Measurements from ENCODE around the gene NT5M. TPM values are rescaled to one million over a fixed set of nuclear protein-coding genes. Genes with fewer than 3 reads are reported as not detected.

NT5M gene
- total and polyA plus RNA-seq, 8 donors: 0.72 to 6.6 (median 2.8) TPM; not detected in 2

DNA sequence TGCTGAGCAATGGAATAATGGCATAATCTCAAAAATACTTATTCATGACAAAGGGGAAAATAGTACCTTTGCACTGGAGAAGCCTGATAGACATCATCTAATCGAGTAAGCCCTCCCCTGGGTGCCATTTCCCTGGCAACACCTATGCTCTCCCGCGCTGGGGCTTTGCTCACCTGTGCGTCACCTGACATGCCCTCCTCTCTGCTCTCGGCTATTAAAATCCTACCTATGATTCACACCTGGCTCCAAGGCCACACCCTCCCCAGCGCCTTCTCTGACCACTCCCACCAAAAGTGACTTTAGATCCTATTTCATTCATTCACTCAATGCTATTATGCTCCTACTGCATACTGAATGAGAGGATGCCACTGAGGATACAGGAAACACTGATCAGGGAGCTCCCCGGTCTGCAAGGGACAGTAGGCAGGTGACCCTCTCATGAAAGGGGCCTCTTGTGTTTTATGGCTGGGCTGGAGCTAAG, 83.9 kb downstream of the NT5M start:
- DNase-seq: no peak
- peaks cover 0 to 11% (median 0%) of the 10 kb centered on the region in 4 donors for H3K4me1 ChIP-seq
- H3K9me3 ChIP-seq: no peaks in the 10 kb centered on the region
- H3K27ac ChIP-seq: no peak overlapping the region
- intact Hi-C loops (cut with DNase I; ENCODE audit: low total_unique reads): no loop called here
- H3K36me3 ChIP-seq: no peaks in the 10 kb centered on the region
- no peak for TF ChIP-seq POLR2A (IDR thresholded peaks at IDR 0.05)
- TF ChIP-seq POLR2AphosphoS5 (IDR thresholded peaks at IDR 0.05): no peak
- TF ChIP-seq EP300 (IDR thresholded peaks at IDR 0.05): no peak
- TF ChIP-seq, protein P1, sequence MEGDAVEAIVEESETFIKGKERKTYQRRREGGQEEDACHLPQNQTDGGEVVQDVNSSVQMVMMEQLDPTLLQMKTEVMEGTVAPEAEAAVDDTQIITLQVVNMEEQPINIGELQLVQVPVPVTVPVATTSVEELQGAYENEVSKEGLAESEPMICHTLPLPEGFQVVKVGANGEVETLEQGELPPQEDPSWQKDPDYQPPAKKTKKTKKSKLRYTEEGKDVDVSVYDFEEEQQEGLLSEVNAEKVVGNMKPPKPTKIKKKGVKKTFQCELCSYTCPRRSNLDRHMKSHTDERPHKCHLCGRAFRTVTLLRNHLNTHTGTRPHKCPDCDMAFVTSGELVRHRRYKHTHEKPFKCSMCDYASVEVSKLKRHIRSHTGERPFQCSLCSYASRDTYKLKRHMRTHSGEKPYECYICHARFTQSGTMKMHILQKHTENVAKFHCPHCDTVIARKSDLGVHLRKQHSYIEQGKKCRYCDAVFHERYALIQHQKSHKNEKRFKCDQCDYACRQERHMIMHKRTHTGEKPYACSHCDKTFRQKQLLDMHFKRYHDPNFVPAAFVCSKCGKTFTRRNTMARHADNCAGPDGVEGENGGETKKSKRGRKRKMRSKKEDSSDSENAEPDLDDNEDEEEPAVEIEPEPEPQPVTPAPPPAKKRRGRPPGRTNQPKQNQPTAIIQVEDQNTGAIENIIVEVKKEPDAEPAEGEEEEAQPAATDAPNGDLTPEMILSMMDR (IDR thresholded peaks at IDR 0.05): no peak
- 63 to 75% (median 69%) methylated on average over 7 of the region's 7 CpGs for WGBS, 5 donors
- peaks cover 0 to 4% (median 0%) of the 10 kb centered on the region in 3 donors for H3K27me3 ChIP-seq
- no peak overlapping the region for H3K4me3 ChIP-seq

DNA sequence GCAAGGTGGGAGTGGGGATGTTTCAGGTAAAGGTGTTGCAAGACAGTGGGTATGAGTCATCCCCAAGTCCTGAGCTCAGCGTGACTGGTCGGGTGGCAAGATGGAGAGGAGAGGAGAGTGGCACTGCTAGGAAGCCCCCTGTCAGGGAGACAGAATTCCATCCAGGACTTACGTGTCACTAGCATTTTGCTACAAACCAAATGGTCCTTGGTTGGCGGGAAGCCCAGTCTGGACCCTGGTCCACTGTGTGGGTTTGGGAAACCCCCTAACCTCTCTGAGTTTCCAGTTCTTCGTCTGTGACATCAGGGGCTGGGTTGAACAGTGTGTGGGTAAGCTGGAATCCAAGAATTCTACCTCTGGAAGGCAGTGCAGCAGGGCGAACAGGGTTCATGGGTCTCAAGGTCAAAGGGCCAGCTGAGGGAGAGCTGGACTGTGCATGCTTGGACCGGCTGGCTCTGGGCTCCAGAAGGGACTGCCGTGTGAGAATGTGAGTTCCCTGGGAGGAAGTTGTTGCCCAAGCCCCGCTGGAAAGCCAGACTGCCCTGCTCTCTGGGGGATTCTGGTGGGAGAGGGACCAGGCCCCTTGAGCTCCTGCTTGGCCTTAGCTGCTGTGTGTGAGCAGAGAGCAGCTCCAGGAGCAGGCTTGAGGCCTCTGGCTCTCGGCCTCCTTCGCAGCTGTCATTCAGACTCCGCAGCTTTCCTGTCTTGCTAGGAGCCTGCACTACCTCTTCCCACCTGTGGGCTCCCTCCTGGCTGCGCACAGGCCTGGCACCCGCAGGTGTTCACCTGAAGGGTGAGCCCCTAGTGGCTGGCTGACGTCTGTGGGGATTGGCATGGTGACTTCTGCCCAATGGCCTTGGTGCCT, 84.6 kb downstream of the NT5M start:
- H3K4me3 ChIP-seq: no peak overlapping the region
- no peaks in the 10 kb centered on the region for H3K36me3 ChIP-seq
- no peak overlapping the region for H3K27ac ChIP-seq
- 58 to 61% (median 58%) methylated on average over 14 to 15 of the region's 15 CpGs for WGBS, 5 donors
- DNase-seq: peak; percentile 69 to 78
- intact Hi-C loops (cut with DNase I; ENCODE audit: low total_unique reads): no loop called here
- peaks cover 0 to 4% (median 0%) of the 10 kb centered on the region in 3 donors for H3K27me3 ChIP-seq
- H3K9me3 ChIP-seq: no peaks in the 10 kb centered on the region
- H3K4me1 ChIP-seq: peaks cover 0 to 11% (median 0%) of the 10 kb centered on the region in 4 donors
- TF ChIP-seq, protein P1 (IDR thresholded peaks at IDR 0.05): peak in 5 of 7 experiments; percentile 45 to 92 (median 70)
- TF ChIP-seq EP300 (IDR thresholded peaks at IDR 0.05): no peak

DNA sequence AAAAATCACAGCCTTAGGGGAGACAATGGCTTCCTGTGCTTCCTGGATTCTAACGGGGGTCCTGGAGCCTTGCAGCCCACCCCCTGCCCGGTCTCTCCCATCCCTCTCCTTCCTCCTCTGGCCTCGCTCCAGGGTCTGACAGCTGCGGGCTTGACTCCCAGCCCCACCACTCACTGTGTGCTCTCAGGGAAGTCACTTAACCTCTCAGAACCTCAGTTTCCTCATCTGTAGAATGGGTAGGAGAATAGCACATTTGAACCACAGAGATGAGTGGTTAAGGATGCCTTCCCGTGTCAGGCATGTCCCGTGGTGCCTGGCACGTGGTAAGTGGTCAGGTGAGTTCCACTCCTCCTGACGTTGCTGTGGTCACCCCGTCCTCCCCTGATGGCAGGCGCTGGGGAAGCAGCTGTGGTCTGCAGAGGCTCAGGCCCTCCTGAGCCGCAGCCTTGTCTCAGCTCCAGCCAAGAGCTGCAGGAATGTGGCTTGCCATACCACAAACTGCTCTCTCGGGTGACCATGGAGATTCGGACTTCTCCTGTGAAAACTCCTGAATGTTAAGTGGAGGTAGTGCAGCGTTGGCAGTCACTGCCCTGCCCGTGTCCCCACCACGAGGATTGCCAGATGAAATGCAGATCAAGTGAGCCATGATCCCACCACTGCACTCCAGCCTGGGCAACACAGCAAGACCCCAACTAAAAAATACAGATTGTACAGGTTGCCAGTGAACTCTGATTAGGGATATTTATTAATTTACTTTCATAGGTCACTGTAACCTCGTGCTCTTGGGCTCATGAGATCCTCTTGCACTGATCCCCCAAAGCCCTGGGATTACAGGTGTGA, 85.7 kb downstream of the NT5M start:
- 75 to 82% (median 80%) methylated on average over 9 to 17 of the region's 17 CpGs for WGBS, 5 donors
- TF ChIP-seq POLR2AphosphoS5 (IDR thresholded peaks at IDR 0.05): no peak
- TF ChIP-seq EP300 (IDR thresholded peaks at IDR 0.05): no peak
- TF ChIP-seq POLR2A (IDR thresholded peaks at IDR 0.05): no peak
- TF ChIP-seq, protein P1 (IDR thresholded peaks at IDR 0.05): no peak
- peaks cover 0 to 11% (median 0%) of the 10 kb centered on the region in 4 donors for H3K4me1 ChIP-seq
- H3K4me3 ChIP-seq: no peak overlapping the region
- H3K9me3 ChIP-seq: no peaks in the 10 kb centered on the region
- DNase-seq: no peak
- H3K27me3 ChIP-seq: no peaks in the 10 kb centered on the region
- no peaks in the 10 kb centered on the region for H3K36me3 ChIP-seq
- intact Hi-C loops (cut with DNase I; ENCODE audit: low total_unique reads): no loop called here
- no peak overlapping the region for H3K27ac ChIP-seq

DNA sequence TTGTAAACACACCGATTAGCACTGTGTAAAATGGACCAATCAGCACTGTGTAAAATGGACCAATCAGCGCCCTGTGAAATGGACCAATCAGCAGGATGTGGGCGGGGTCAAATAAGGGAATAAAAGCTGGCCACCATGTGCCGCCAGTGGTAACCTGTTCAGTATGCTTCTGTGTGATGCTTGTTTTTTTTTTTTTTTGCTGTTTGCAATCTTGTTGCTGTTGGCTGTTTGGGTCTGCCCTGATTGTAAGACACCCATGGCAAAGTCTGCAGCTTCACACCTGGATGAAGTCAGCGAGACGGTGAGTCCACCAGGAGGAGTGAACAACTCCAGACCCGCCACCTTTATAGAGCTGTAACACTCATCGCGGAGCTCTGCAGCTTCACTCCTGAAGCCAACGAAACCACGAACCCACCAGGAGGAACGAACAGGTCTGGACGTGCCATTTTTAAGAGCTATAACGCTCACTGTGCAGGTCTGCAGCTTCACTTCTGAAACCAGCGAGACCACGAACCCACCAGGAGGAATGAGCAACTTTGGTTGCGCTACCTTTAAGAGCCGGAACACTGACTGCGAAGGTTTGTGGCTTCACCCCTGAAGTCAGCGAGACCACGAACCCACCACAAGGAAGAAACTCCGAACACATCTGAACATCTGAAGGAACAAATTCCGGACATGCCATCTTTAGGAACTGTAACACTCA, 88.6 kb downstream of the NT5M start:
- Histone ChIP-seq H3K4me1 (peaks cover 0 to 11% (median 0%) of the 10 kb centered on the region in 4 donors), H3K9me3 (no peaks in the 10 kb centered on the region), H3K27me3 (no peaks in the 10 kb centered on the region), H3K36me3 (no peaks in the 10 kb centered on the region), H3K4me3 (no peak overlapping the region), H3K27ac (no peak overlapping the region)
- 71 to 87% (median 78%) methylated on average over 23 of the region's 23 CpGs for WGBS, 5 donors
- TF ChIP-seq POLR2A (IDR thresholded peaks at IDR 0.05) (no peak), POLR2AphosphoS5 (IDR thresholded peaks at IDR 0.05) (no peak), EP300 (IDR thresholded peaks at IDR 0.05) (no peak)
- TF ChIP-seq, protein P1 (IDR thresholded peaks at IDR 0.05): no peak
- DNase-seq: no peak
- intact Hi-C loops (cut with DNase I; ENCODE audit: low total_unique reads): no loop called here
